ENCODE measurements around the gene SOCS2.
"Not testable (repeated sequence)": the region's sequence is repeated elsewhere in the genome, so short reads cannot be mapped to it uniquely, and the experiment has no call there.

Gene SOCS2

GRCh38 chr12:93571925-93572711, at the start of gene SOCS2:
TSS of gene SOCS2 (plus strand) at chr12:93572675. CDS start at chr12:93572898, 223 bp downstream.
- no peak for FAIRE-seq
- no peak for DNase-seq (ENCODE audit: insufficient read length, low spot score)

DNA sequence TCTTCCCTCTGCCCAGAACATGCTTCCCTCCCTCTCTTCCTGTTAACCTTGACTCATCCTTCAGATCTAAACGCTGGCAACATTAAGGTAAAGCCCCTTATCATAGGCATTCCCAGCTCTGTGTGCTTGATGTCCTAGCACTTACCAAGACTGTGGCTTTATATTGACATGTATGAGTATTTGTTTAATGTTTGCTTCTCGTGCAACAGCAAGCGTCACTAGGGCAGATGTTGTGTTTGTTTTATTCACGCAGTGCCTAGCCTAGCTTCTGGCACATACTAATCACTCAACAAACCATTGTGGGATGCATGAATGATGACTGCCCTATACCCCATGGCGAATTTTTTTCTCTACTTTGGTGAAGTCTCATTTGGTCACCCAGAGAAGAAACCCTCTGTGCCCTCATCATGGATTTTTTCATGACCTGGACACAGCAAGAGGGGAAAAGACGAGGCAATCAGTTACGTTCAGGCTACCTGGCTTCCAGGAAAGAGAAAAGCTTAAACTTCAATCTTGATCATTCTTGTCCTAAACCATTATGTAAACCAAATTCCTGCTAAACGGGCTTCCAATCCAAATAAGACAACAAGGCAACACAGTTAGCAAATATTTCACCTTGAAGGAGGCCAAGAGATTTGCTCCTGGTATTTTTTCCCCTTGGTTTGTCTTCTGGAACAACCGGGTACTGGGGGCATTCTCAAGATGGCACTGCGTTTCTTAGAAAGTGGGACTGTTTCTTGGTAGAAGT, 47.9 kb upstream of the SOCS2 start:
- no peak for DNase-seq (ENCODE audit: insufficient read length, low spot score)
- no peak for FAIRE-seq

- FAIRE-seq: no peak
Observed at GRCh38 chr12:93526786-93527428, 45.6 kb upstream of the SOCS2 start.

DNA sequence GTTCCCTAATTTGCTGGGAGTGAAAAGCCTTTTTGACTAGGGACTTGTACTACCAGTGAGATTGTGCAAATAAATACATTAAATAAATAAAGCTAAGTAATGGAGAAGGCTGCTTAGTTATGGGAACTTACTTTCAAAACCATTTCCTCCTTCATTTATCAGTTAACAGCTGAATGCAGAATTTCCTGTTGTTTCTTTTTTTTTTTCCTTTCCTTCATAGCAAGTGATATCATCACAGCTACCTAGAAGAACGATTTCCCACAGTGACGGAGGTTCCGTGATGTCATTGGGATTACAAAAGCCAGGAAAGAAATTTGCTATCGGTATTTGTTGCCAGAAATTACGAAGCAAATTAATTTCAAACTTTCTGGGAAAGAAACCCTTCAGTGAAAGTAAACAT, 42.1 kb upstream of the SOCS2 start:
- FAIRE-seq (no peak), DNase-seq (ENCODE audit: insufficient read length, low spot score) (no peak)

More at GRCh38 chr12:93526786-93527428, 45.6 kb upstream of the SOCS2 start:
- DNase-seq (ENCODE audit: insufficient read length, low spot score): peak; percentile 70

- FAIRE-seq: no peak
Observed at GRCh38 chr12:93533310-93533709, 39.2 kb upstream of the SOCS2 start.

GRCh38 chr12:93536111-93536765, 36.2 kb upstream of the SOCS2 start:
- no peak for DNase-seq (ENCODE audit: insufficient read length, low spot score)
- no peak for FAIRE-seq

More at GRCh38 chr12:93533310-93533709, 39.2 kb upstream of the SOCS2 start:
- DNase-seq (ENCODE audit: insufficient read length, low spot score): no peak

DNA sequence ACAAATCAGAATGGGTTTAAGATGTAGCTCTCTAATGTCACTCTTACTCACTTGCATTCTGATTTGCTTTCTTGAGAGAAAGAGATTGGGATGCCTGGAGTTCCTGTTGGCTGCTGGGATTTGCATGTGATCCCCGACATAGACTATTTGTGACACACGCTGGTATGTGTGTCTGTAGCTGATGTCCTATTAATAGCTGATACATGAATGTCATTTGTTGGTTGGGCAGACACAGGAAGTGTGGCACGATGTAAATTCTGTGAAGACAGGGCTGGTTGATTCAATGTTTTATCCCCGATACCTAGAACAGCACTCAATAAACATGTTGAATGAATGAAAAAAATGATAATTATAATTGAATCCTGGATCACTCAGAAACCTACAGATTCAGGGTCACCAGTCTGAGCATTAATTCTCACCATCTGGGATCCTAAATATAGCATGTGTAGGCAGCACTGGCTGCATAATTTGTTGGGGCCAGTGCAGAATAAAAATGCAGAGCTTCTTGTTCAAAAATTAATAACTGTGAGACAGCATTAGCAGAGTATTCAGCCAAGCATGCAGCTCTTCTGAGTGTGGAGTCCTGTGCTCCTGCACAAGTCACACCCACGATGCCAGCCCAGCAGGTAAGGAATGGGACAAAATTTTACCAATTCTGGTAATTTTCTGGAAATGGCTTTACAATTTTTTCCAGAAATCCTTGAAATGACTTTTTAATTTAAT, 35.5 kb upstream of the SOCS2 start:
- no peak for FAIRE-seq
- DNase-seq (ENCODE audit: insufficient read length, low spot score): no peak

DNA sequence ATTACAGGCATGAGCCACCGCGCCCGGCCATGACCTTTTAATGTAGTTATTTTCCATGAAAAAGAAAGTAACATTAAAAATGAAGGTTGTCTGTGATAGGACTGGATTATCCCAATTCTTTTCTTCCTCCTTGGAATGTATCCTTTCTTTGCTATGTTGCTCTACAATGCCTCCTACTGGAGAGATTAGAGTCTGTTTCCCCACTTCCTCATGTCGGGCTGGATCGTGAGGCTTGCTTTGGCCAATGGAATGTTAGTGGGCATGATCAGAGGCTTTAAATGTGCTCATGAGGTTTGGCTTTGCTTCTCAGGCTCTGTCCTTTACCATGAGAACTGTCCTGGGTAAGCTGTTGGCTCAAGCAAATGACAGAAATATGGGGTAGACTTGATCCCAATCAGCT, 34.7 kb upstream of the SOCS2 start:
- no peak for FAIRE-seq
- no peak for DNase-seq (ENCODE audit: insufficient read length, low spot score)

DNA sequence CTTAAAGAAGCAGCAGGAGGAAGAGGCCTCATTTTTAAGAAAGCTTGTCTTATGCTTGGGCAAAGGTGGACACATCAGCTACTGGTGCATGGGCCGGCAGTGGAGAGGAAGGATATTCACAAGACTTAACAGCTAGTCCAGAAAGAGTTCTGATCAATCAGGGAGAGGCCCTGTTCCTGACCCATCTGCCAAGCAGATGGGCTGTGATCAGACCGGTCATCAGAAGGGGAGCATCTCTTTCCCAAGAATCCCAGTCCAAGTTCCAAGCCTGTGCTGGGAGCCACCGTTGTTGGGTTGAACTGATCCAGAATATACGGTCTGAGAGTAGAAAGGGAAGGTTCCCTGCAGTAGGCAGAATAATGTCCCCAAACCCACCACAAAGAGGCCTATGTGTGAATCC, 32.7 kb upstream of the SOCS2 start:
- no peak for DNase-seq (ENCODE audit: insufficient read length, low spot score)

DNA sequence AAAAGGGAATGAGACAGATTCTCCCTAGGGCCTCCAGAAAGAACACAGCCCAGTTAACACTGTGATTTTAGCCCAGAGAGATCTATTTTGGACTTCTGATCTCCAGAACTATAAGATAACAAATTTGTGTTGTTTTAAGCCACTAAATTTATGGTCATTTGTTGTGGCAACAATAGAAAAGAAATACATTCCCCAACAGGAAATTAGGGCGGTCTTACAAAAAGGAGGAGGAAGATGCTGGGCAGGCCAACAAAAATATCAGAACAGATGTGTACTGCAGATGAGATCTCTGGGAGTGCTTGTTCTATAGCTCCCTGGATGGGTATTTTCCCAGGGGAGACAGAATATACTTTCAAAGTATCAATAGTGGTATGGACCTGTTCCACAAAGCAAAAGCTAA, 32.0 kb upstream of the SOCS2 start:
- DNase-seq (ENCODE audit: insufficient read length, low spot score): no peak
- no peak for FAIRE-seq

More for the DNA sequence above, 32.7 kb upstream of the SOCS2 start:
- no peak for FAIRE-seq

- FAIRE-seq: no peak
- DNase-seq (ENCODE audit: insufficient read length, low spot score): no peak
Observed at GRCh38 chr12:93541578-93542225, 30.8 kb upstream of the SOCS2 start.

GRCh38 chr12:93547778-93548177, 24.7 kb upstream of the SOCS2 start:
- FAIRE-seq: no peak
- no peak for DNase-seq (ENCODE audit: insufficient read length, low spot score)

GRCh38 chr12:93549174-93549573, 23.3 kb upstream of the SOCS2 start:
- no peak for DNase-seq (ENCODE audit: insufficient read length, low spot score)
- no peak for FAIRE-seq

DNA sequence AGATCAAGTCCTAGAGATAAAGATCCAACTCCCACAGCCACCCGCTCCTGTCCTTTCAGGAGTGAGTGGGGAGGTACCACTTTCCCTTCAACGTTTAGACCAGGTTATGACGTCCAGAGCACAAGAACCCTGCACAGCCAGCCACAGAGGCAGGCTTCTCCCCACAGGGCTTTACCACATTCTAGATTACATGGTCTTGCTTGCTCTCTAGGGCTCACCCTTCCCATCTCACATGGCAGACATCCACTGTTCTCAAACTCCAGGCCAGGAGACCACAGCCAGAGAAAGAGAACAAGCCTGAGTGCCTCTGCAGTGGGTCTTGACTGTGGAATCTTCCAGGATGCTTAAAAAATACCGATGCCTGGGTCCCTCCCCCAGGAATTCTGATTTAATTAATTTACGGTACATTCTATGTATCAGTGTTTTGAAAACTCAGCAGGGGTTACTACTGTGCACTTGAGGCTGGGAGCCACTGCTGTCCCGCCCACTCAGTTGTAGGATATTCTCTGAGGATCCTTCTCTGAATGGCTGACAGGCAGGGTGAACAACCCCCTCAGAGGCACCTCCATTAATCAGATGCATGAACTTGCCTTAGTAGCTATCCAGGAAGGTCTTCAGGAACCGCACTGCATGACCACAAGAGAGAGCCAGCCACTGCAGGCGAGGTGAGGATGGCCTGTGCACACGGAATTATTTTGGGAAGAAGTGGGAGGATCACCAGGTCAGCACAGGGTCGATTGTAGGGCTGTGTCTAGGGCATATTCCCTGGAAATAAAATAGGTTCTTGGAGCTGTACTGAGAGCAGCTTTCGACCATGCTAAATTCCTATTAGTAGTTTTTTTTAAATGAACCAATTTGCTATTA, 21.5 kb upstream of the SOCS2 start:
- no peak for FAIRE-seq

GRCh38 chr12:93552427-93552826, 20.0 kb upstream of the SOCS2 start:
- DNase-seq (ENCODE audit: insufficient read length, low spot score): no peak
- FAIRE-seq: no peak

More for the DNA sequence above, 21.5 kb upstream of the SOCS2 start:
- DNase-seq (ENCODE audit: insufficient read length, low spot score): no peak

DNA sequence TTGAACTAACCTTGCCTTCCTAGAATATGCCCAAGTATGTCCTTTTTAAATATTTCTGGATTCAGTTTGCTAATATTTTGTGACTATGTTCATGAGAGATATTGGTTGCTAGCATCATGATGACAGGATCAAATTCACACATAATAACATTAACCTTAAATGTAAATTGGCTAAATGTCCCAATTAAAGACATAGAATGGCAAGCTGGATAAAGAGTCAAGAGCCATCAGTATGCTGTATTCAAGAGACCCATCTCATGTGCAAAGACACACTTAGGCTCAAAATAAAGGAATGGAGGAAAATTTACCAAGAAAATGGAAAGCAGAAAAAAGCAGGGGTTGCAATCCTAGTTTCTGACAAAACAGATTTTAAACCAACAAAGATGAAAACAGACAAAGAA, 14.6 kb upstream of the SOCS2 start:
- not testable (repeated sequence) for DNase-seq (ENCODE audit: insufficient read length, low spot score); FAIRE-seq

- not testable (repeated sequence) for FAIRE-seq; DNase-seq (ENCODE audit: insufficient read length, low spot score)
Observed at GRCh38 chr12:93558685-93559084, 13.8 kb upstream of the SOCS2 start.

GRCh38 chr12:93563807-93564538, 8.5 kb upstream of the SOCS2 start:
- no peak for FAIRE-seq

More at GRCh38 chr12:93563807-93564538, 8.5 kb upstream of the SOCS2 start:
- no peak for DNase-seq (ENCODE audit: insufficient read length, low spot score)

All from HTR-8/SVneo (cell line).